ENCODE results near the gene SCGN.

The SCGN gene

DNA sequence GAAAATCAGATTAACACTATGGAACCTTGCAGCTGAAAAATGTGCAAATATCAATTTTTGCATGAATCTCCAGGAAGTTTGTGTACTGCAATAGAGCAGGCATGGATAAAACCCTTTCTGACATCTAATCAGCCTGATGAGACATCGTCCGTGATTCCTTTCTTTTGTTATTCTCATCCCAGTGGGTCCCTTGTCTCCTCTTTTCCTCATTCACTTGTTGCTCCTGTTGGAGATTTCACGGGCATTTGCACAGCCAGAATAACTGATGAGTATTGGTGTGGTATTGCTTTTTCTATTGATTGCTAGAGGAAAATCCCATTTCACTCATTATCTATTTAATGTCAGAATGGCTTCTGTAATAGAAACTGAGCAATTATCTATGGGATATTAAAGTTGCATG lies 39.9 kb downstream of the SCGN start:
- no peak for DNase-seq

DNA sequence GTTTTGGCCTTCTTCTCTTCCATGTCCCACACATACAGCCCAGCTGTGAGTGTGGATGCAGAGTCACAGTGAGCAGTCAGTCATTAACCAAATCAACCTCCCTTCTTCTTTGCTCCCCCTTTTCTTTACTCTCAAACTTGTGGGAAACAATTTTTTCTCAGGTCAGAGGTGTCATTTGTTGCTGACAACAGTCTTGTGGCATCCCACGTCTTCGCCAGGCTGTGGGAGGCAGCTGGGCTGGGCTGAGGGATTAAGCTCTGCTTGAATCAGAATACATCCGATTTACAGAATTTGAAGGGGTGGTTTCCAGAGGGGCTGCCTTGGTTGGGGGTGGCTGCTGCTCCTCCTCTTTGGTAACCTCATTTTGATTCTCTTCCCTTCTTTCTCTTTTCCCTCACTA lies 40.5 kb downstream of the SCGN start:
- no peak for DNase-seq

DNA sequence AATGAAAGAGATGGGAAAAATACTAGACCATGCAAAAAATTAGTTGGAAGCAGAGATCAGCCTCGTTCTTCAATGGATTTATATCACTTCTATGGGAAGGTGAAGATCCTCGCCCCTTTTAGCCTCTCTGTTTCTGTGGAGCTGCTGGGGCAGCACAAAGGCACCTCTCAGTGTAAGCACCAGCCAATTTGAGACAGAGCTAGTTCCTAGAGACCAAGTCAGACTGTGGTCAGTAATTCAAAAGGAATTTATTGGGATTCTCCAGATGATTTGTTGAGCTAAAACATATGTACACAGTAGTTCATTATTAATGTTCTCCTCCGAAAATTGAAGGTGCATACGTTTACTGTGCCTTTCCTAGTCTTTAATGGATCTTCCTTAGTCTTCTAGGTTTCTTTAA lies 42.4 kb downstream of the SCGN start:
- no peak for DNase-seq

DNA sequence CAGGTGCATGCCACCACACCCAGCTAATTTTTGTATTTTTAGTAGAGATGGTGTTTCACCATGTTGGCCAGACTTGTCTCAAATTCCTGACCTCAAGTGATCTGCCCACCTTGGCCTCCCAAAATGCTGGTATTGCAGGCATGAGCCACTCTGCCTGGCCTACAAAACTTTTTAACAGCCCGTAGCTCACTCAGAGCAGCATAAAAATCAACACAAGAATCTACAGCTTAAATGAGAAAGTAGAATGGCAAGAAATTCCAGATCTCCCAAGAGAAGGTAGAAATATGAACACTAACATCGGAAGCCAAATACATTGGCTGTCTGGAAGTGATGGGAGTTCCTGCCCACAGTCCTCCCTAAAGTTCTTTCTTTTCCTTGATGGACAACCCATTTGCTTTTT lies 43.7 kb downstream of the SCGN start:
- DNase-seq, result no peak

DNA sequence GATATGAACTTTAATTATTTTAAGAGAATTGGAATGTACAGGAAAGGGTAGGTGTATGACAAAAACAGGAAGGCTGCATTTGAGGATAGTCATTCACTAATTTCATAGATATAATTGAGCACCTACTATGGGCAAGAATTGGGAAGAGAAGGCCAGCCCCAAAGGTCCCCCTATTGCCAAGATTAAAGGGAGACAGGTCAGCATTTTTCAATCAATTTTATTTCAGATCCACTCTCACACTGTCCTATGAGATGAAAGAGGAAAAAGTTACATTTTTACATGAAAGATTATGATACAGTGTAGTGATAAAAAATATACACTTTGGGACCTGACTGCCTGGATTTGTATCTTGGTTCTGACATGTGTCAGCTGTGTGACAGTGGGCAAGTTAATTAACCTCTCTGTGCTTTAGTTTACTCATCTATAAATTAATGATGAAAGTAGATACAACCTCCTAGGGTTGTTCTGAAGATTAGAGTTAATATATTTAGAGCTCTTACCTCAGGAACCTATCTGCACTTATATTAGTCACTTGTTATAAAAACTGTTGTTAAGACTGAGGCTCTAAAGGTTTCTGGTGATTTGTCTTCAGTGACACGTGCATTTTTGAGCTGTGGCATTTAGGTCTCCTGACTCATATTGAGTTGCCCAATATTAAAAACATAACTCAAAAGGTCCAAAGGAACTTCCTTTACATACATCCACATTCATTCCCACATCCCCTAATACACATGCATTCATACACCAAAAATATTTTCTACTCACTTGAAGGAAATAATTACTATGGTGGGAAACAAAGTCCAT lies 45.7 kb downstream of the SCGN start:
- no peak for DNase-seq

DNA sequence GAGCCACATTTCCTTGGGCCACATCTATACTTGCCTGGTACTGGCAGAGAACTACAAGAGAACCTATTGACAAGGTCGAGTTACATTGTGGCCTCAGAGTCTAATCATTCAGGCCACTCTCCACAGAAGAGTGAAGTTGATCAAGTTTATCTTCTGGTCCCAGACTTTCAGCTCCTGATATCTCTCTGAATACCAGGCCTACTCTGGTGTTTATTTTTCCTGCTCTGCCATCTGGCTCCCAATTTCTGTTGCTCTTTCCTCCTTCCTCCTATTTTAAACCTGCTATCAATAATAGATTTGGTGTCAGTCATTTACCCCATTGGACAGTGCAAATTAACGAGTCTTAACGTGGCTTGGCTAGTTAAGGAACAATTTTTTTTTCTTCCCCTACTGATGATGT lies 46.6 kb downstream of the SCGN start:
- DNase-seq, result no peak

DNA sequence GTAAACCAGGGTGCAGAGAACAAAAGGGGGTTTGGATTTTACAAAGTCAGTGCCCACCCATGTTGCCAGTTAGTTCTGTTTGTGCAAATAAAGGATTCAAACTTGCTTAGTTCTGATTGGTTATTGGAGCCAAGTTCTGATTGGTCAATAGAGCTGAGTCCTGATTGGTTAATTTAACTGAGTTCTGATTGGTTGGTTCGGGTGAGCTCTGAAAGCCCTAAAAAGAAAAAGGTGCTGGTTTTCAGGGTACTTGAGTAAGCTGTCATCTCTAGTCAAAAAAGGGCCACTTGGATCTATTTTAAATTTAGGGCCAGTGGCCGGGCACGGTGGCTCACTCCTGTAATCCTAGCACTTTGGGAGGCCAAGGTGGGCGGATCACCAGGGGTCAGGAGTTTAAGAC lies 47.6 kb downstream of the SCGN start:
- DNase-seq, result no peak

DNA sequence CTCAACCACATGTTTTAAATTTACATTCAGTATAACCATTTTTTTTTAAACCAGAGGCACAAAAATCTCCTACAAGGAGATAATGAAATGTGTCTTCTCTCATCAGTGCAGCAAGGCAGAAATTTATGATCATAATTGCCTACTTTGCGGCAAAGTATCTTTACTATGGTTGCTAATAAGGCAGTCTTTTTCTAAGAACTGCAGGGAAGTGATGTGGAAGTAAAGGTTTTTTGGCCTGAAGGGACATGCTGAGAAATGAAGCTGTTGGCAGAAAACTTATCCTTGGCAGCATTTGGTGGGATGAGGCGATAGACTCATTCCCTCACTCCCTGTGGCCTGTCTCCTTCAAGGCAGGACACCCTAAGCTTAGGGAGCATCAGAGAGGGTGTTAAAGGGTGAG lies 48.7 kb downstream of the SCGN start:
- DNase-seq, result no peak

DNA sequence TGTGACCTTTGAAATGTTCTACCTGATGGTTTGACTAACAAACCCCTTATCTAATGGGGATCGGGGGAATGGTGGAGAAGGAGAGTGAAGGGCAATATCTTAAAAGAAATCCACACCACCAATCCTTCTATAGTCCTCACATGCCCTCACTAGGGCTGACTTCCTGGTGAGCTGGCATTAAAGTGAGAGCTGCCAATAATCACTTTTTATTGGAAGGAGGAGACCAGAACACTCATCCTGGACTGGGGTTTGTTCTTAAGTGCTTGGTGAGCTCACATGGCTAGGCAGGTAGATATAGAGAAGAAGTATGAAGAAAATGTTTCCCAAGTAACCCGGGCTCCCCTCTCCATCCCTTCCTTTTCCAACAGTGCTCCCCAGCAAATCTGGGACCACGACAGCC lies 49.8 kb downstream of the SCGN start:
- no peak for DNase-seq

DNA sequence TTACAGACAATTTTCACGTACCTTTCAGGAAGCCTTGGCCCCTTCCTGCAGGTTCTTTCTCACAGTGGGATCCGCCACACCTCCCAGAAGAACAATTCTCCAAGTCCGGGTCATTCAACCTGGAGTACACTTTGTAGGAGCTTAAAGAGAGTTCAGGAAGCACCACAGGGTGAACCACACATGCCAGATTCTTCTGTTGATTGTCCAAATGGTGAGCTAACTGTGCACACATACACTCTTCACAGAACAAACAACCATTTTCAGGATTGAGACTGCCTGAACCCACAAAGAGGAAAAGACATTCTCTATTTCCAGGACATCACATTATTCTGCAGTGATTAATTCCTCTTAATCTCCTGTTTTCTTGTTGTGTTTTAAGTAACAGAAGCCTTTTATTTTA lies 51.0 kb downstream of the SCGN start:
- DNase-seq, result no peak

DNA sequence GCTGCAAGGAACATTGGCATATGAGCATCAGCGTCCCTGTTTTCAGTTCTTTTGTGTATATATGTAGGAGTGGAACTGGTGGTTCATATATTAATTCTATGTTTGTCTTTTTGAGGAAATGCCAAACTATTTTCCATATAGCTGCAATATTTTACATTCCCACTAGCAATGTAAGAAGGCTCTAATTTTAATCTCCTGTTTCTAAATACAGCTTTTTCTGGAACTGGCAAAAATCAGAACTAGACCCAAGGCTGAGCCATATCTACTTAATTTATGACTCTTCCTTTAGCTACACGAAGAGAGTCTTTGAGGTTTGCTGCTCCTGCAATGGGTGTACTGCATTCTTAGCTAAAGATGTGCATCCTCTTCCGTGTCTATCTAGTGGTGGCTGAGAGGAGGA lies 52.0 kb downstream of the SCGN start:
- DNase-seq, result no peak

DNA sequence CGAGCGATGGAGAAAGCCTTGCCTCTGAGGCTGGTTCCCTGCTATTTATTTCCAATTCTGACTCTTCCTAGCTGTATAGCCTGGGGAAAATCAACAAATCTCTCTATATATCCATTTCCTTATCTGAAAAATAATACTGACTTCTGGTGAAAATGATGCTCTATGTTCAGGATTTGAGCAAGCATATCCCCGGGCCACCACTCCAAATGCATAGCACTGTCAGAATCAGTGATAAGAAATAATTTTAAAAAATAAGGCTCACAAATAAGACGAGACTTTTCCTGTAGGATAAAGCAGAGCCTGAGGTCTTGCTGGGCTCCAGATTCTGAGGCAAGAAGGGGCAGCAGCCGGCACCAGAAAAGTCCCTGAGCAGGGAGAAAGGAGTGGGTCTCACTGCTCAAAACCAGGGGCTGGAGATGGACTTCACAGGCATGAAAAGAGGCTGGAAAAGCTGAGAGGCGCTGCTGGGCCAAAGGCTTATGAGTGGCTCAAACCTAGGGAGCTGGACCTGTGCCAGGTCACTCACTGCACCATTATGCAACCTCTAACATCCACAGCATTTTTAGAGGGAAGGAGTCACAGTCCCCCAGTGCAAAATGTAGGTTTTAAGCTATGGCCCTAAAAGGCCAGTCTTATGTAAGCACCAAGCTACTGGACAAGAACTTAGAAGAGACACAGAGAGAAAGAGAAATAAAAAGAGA lies 54.4 kb downstream of the SCGN start:
- DNase-seq, result no peak

DNA sequence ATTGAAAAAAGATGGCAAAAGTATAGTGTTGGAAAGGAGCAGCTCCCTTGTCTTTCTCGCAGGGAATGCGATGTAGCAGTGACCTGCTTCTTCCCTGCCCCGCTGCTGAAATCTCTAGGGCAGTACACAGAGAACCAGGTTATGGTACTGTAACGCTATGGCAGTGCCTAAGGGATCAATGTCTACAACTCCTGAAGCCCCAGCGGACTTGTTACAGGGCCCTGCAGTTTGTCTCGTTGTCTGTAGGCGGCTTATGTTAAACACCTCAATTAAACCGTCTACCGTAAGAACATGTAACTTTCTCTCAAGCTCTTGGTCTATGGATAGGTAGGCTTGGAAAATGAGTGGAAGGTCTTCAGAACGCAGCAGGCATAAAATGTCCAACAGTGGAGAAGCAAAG lies 57.7 kb downstream of the SCGN start:
- no peak for DNase-seq

DNA sequence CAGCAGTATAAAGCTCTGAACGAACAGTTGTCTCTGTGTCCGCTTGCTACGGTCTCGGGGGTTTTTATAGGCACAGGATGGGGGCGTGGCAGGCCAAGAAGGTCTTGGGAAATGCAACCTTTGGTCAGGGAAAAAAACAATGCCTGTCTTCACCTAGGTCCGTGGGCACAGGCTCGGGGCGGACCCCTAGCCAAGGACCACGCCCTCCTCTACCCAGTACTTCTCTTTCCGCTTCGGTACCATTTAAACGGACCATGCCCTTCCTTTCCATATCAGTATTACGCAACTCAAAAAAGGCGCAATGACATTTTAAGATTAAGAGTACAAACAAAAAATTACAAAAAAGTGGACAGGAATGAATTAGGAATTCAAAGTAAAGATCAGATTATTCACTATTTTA lies 58.3 kb downstream of the SCGN start:
- no peak for DNase-seq

DNA sequence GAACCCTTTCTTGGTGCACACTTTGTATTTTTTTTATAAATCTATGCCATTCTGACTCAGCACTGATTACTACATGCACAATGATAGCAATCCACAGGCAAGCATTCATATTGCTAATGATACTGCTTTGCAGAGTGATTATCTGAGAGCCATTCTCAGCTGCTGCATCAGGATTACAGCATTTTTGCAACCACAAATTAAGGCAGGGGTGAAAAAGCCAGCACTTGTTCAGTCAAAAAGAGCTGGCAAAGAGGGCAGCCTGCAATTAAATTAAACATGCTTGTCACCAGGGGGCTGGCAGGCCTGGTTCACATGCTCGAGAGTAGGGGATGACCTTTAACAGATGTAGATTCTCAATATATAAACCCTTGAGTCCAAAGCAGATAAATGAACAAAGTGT lies 61.8 kb downstream of the SCGN start:
- DNase-seq, result no peak

DNA sequence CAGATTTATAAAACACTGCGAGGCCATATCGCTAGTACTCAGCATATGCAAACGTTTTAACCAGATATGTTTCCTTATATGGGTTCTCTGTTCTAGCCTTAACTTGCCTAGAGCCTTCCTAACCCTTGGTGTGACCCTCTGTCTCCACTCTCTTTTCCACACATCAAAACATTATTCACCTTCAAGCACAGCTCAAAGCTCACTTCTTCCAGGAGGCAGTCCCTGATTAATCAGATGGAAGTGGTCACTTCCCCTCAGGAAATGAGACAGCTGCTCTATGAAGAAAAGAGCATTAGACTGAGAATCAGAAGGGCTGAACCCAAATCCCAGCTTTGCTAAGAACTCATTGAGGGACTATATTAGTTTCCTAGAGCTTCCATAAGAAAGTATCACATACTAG lies 62.8 kb downstream of the SCGN start:
- DNase-seq, result no peak

DNA sequence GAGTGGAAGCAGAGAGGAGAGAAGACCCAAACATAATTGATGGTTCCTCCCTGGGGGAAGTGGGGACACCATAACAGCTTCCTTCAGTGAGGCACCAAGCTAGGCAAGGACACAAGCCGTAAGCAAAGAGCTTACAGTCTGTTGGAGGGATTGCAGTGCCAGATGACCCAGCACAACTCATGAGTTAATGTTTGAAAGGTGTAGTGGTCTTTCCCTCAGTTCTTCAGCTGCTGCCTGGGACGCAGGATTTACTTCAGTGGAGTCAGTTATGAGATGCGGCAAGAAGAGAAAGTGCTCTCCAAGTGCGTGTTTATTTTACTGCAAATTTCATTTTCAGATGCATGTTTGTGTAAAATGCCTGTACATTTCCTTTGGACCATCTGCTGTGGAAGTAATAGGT lies 63.8 kb downstream of the SCGN start:
- DNase-seq, result no peak

DNA sequence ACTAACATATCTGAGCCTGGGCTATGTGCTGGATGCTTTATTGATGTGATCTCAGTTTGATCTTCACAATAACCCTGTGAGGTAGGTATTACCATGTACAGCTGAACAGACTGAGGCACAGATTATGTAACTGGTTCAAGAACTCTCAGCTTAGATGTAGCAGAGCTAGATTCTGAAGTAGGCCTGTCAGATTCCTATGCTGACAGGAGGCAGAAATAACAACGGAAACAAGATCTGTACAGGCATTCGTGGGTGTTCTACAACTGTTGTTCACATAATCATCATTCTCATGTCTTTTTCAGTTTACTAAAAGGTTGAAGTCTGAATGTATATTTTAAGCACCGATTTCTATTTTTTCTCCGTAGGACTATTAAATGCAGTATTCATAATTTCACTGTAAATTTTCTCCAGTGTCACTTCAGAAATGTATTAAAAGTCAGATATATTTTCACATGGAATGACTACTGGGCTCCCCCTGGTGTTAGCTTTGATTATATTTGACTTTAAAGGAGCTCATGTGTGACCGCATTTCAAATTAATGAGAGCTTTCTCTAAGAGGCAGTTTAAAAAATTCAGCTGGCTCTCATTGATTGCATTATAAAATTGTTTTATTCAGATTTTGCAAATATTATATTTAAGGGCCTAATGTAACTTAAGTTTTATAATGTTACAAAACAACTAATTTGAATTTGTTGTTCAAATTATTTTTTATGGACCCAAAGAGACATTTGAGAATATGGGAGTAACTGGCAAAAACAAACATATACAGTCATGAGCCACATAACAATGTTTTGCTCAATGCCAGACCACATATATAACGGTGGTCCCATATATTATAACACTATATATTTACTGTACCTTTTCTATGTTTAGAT lies 66.1 kb downstream of the SCGN start:
- no peak for DNase-seq

DNA sequence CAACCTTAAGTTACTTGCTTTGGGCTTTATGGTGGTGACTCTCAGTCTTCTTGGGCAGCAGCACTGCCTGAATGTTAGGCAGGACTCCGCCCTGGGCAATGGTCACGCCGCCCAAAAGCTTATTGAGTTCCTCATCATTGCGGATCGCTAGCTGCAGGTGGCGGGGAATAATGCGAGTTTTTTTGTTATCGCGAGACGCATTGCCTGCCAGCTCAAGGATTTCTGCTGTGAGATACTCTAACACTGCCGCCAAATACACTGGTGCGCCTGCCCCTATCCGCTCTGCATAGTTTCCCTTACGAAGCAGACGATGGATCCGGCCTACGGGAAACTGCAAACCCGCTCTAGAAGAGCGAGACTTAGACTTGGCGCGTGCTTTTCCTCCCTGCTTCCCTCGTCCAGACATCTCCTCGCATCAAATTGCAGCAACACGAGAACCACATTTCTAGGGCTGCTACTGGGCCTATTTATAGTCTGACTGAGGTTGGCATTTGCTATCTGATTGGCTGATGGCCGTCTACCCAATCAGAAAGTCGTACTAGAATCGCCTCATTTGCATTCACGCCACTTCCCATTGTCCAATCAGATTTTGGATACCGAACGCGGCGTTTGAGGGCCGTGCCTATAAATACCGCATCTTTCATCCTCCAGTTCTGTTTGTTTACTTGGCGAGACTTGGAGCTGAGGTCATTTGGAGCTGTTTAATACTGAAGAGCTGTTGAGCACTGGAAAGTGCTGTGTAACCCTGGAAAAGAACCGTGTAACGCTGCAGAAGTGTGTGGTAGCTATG lies 74.3 kb downstream of the SCGN start:
- DNase-seq, result no peak

DNA sequence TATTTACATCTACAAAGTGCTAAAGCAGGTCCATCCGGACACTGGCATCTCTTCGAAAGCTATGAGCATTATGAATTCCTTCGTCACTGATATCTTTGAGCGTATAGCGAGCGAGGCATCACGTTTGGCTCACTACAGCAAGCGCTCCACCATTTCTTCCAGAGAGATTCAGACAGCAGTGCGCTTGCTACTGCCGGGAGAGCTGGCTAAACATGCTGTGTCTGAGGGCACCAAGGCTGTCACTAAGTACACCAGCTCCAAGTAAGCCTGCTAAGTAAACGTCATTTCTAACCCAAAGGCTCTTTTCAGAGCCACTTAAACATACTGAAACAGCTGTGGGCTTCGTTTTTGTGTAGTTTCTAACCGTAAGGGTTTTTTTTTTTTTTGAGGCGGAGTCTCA lies 75.0 kb downstream of the SCGN start:
- no peak for DNase-seq

DNA sequence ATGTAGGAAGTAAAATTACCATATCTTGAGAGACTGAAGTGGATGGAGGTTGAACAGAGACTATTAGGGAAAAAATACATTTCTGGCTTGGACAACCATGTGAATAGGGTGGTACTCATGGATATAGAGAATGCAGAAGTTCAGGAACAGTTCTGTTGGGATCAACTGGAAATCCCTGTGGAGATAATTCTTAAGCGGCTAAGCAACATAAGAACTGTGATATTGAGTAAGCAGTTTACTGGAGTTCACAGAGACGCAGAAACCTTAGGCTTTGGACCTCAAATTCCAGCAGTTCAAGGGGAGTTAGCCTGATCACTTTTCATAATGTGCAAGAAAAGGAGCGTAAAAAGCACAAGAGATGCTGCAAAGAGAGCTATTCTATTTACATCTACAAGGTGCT lies 78.9 kb downstream of the SCGN start:
- DNase-seq, result no peak

DNA sequence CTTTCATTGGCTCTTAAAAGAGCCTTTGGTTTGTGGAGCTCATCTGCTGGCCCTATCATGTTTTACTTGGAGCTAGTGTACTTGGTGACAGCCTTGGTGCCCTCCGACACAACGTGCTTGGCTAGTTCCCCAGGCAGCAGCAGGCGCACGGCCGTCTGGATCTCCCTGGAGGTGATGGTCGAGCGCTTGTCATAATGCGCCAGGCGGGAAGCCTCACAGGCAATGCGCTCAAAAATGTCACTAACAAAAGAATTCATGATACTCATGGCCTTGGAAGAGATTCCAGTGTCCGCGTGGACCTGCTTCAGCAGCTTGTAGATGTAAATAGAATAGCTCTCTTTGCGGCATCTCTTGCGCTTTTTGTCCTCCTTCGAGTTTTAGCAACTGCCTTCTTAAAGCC lies 79.7 kb downstream of the SCGN start:
- no peak for DNase-seq

Data from NCI-H1048 (cell line).